ENCODE results near the gene NDUFA6.

DNA sequence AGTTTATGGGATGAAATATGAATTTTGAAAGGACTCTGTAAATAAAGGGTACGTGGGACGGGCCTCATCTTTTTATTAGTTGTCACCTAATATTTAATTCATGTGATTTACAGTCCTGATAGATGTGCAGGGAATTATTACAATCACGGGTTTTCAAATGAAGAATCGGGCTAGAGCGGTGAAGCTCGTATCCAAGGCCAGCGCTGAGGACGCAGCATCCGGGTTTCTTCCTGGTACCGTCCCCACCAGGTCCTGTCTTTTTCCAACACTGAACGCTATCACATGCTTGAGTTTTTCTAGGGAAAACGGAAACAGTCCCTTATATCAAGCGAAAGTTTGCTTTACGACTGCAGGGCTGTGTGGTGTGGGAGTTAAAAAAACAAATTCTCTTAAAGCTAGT lies 10.3 kb downstream of the NDUFA6 start:
- TF ChIP-seq, protein P1, sequence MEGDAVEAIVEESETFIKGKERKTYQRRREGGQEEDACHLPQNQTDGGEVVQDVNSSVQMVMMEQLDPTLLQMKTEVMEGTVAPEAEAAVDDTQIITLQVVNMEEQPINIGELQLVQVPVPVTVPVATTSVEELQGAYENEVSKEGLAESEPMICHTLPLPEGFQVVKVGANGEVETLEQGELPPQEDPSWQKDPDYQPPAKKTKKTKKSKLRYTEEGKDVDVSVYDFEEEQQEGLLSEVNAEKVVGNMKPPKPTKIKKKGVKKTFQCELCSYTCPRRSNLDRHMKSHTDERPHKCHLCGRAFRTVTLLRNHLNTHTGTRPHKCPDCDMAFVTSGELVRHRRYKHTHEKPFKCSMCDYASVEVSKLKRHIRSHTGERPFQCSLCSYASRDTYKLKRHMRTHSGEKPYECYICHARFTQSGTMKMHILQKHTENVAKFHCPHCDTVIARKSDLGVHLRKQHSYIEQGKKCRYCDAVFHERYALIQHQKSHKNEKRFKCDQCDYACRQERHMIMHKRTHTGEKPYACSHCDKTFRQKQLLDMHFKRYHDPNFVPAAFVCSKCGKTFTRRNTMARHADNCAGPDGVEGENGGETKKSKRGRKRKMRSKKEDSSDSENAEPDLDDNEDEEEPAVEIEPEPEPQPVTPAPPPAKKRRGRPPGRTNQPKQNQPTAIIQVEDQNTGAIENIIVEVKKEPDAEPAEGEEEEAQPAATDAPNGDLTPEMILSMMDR (IDR thresholded peaks at IDR 0.05): no peak
- TF ChIP-seq POLR2A (IDR thresholded peaks at IDR 0.05): no peak

Data from testis (tissue), 2 donors.